ENCODE measurements around the gene TRAPPC2L.
A peak's percentile ranks its signal among the peaks of the same experiment; 100 is the strongest.
"Not testable (repeated sequence)": the region's sequence is repeated elsewhere in the genome, so short reads cannot be mapped to it uniquely, and the experiment has no call there.

Gene TRAPPC2L

GRCh38 chr16:88877564-88878289, 20.8 kb downstream of the TRAPPC2L start:
- no peak for DNase-seq

DNA sequence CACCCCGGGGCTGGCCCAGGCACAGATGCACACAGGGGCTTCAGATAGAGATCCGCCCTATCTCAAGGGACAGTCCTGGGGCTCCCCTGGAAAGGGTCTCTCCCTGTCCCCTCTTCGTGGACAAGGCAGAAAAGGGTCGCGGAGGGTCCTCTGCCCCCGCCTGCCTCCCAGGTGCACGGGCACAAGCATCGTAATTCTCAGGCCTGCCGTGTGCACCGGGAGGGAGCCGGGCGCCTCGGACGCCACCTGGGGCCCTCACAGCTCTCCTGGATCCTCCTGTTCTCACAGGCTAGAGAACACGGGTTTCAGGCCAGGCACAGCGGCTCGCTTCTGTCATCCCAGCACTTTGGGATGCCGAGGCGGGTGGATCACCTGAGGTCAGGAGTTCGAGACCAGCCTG, 21.4 kb downstream of the TRAPPC2L start:
- DNase-seq = no peak

DNA sequence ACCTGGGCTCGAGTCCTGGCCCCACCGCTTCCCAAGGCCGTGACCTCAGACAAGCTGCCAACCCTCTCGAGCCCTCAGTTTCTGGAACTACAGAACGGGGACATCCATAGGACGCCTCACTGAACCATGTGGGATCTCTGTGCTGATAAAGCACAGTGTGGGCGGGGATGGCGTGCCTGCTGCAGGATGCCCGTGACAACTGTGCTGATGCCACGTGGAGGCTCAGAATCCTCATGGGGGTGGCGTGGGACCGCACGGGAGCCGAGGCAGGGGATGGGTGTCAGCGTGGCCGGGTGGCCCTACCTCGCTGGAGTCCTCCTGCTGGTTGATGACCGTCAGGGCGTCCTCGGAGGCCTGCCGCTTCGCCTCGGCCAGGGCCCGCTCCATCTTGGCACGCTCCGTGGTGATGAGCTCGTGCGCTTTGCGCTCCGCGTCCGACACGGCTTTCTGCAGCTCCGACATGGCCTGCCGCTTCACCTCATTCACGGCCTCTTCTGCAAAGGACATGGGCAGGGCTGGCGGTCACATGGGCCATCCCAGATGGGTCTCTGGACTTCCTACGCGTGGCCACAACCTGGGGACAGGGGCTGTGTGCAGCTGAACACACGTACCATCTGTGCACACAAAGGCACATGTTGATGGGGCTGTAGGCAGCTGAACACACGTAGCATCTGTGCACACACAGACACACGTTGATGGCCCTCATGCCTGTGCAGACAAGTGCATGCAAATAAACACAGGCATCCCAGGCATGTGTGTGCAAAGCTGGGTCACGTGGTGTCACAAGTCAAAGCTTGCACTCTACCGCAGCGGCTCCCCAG, 22.2 kb downstream of the TRAPPC2L start:
- DNase-seq = no peak

GRCh38 chr16:88879788-88880055, 22.8 kb downstream of the TRAPPC2L start:
- DNase-seq = no peak

DNA sequence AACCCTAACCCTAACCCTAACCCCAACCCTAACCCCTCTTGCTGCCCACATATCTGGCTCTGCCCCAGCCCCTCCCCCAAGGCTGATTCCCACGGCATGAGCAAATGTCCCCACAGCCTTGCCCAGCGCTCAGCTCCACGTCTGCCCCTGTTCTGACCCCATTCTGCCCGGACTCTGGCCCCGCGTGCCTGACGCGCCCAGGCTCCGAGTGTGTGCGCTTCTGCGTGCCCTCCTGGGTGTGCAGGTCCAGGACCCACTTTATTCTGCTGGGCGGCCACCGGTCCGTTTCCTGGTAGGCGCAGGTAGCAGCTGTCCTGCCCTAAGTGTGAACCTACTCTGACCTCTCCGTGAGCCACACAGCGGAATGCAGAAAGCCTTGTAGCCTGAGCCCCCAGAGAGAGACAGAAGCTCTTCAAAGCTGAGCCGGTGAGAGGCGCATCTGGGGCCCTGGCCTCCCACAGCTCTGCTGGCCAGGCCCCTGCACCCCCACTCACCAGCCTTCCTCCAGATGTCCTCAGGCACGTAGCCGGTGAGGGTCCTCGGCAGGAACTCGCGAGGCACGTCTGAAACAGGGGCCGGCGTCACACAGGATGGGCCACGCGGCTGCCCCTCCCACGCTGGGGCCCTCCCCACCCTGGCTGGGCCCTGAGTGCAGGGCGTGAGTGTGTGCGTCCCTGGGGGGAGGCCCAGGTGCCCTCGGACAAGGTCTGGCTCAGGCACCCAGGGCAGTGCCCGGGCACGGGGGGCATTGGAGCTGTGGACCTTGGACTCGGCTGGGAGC, 23.5 kb downstream of the TRAPPC2L start:
- peak; percentile 49 for DNase-seq

DNA sequence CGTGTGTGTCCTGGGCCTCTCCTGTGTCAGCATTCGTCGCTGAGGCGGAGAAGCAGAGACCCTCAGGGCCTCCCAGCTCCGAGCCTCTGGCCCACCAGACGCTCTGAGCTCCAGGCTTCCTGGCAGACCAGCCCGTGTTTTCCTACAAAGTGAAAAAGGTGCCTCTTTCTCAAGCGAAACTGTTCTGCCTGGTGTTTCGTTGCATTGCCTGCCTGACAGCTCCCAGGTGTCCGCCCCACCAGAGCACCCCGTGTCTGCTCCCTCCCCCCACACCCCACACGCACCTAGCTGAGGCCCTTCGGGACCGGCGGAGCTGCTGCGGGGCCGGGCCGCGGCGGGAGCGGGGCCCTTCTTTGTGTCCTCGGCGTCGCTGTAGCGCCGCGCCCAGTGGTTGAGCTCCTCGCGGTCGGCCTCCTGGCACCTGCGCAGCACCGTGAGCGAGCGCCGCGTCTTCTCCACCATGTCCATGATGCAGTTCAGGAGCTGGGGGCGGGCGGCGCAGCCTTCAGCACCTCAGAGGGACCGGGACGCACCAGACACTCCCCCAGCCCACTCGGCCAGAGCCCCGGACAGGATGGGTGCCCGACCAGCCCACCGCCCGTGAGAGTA, 24.2 kb downstream of the TRAPPC2L start:
- DNase-seq = peak; percentile 52

DNA sequence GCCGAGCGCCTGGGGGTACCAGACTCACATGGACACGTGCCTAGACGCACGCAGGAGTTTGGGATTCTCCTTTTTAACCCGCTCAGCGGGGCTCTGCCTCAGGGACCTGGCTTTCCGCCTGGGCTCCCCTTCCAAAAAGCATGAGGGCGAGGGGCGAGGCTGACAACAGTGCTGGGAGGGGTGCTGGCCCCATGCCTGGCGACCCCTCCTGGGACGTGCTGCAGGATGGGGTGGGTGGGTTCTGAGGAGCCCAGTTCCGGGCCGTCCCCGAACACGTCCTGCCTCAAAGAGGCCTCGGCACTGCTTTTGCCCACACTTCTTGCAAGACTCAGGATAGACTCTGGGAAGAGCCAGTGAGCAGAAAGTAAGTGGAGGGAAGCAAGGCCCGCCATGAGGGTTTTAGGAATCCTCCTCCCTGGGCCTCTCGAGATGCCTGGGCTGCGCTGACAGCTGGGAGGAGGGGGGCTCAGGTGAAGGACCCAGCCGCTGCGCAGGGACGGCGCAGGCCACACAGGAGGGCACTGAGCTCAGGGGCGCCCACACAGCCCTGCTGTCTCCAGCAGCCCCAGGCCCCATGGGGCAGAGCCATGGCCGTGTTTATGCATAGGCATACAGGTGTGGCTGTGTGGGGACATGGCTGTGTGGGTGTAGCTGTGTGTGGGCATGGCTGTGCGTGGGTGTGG, 24.9 kb downstream of the TRAPPC2L start:
- DNase-seq = no peak

- DNase-seq = no peak
These were observed 25.6 kb downstream of the TRAPPC2L start for GRCh38 chr16:88882358-88883030.

DNA sequence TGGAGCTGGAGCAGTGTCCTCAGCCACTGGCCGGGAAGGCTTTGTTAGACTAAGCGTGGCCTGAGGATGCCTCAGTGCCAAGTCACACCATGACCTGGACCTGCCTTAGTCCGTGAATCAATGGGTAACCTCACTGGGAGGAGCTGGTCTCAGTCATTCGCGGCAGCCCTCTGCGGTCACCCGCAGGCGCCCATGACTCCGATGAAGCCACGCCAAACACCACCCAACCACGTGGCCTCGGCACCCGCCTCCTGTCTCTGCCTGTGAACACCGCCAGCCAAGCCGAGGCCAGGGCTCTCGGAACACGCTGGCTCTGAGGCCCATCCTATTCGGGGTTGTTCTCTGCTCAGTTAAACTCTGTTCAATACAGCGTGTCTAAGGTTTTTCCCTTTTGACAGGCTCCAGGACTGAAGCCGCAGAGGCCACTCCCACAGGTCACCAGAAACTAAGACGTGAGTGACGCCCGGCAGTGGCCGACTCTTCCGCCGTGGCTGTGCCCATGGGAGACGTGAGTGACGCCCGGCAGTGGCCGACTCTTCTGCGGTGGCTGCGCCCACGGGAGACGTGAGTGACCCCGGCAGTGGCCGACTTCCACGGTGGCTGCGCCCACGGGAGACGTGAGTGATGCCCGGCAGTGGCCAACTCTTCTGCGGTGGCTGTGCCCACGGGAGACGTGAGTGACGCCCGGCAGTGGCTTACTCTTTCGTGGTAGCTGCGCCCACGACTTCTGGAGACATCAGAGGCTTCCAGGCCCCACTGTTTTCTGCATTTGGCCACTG, 26.4 kb downstream of the TRAPPC2L start:
- DNase-seq = no peak

DNA sequence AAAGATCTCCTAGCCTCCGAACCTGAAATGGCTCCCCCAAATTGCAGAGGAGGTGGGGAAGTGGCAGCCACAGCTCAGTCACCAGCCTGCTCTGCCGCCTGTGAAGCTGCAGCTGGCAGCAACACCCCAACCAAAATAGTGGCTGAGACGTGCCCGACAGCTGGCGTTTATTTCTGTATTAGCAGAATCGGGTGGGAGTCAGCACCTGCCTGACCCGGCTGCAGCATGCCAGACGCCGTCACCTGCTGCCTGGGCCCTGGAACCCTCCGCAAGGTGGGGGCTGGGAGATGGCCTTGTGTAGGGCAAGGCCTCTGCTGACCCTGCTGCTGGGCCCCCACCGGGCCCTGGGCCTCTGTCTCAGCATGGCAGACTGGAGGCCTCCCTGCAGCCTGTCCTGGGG, 27.0 kb downstream of the TRAPPC2L start:
- no peak for DNase-seq

DNA sequence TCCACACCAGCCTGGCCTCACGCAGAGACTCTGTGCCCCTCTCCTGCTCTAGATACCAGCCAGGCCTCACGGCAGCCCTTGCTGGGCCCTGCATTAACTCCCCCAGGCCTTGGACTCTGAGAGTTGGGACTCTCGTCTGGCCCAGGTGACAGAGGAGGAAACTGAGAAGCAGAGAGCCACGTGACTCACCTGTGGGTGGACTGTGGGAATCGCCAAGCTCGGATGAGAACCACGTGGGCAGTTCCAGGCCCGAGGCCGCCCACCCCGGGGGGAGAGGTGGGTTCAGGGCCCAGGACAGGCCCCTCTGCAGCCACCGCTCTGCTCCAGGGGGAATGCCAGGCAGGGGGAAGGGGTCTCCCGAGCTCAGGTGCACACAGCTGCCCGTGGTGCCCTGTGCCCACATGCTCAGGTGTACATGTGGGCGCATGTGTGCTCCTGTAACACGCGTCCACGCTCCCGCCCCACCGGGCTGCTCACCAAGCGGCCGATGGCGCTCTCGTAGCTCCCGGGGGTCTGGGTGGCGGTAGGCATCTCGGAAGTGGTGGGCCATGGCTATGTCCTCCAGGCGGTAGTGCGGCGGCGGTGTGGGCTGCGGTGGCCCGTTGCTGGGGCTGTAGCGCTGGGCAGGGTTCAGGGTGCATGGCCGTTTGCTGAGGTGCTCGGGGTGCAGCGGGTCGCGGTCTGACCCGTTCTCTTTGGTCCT, 27.8 kb downstream of the TRAPPC2L start:
- DNase-seq = no peak

GRCh38 chr16:88885693-88886280, 28.9 kb downstream of the TRAPPC2L start:
- no peak for DNase-seq

DNA sequence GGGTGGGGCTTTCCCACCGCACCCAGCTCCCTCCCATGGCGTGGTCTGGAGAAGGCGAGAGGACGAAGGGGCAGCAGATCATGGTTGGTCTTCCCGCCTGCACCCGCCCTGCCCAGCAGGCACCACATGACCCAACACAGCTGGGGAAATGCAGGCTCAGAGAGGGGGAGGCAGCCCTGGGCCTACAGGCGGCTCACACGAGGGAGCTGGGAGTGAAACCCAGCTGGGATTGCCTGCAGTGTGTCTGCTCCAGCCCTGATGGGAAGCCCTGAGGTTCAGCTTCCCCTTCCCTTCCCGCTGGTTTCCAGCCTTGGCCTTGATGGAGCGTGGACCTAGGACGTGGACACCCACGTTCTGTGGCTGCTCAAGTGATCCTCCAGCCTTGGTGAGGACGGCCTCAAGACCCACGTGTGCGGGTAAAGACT, 29.5 kb downstream of the TRAPPC2L start:
- no peak for DNase-seq

GRCh38 chr16:88886845-88887521, 30.1 kb downstream of the TRAPPC2L start:
- peak; percentile 34 for DNase-seq

GRCh38 chr16:88888057-88888456, 31.1 kb downstream of the TRAPPC2L start:
- no peak for DNase-seq

- DNase-seq = no peak
These were observed 31.8 kb downstream of the TRAPPC2L start for GRCh38 chr16:88888461-88889387.

DNA sequence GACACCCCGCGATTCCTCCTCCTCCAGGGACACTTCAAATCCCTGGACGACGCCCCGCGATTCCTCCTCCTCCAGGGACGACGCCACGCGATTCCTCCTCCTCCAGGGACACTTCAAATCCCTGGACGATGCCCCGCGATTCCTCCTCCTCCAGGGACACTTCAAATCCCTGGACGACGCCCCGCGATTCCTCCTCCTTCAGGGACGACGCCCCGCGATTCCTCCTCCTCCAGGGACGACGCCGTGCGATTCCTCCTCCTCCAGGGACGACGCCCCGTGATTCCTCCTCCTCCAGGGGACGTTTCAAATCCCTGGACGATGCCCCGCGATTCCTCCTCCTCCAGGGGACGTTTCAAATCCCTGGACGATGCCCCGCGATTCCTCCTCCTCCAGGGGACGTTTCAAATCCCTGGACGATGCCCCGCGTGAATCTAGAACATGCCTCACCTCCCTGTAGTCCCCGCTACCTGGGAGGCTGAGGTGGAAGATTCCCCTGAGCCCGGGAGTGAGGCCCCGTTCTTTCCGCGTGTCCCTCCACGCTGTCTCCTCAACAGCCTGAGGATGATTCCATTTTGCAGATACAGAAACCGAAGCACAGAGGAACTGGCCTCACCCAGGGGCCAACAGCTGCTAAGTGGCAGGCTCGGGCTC, 32.9 kb downstream of the TRAPPC2L start:
- DNase-seq = not testable (repeated sequence)
